ENCODE measurements around the gene C11orf87.

Gene C11orf87

GRCh38 chr11:109439684-109440083 is 17.7 kb downstream of the C11orf87 start:
- DNase-seq (ENCODE audit: low read depth in 4 of 4, low spot score in 1 of 4): no peak

- no peak for DNase-seq (ENCODE audit: low read depth in 4 of 4, low spot score in 1 of 4)
Measured at GRCh38 chr11:109443052-109443451, 21.1 kb downstream of the C11orf87 start.

GRCh38 chr11:109454857-109455256 is 32.9 kb downstream of the C11orf87 start:
- no peak for DNase-seq (ENCODE audit: low read depth in 4 of 4, low spot score in 1 of 4)
